ENCODE data around the gene ITGB5.

Gene ITGB5

GRCh38 chr3:124893526-124893925, 6.4 kb upstream of the ITGB5 start:
- no peak for DNase-seq (ENCODE audit: low spot score)

- DNase-seq (ENCODE audit: low spot score) = no peak
These were observed 3.5 kb upstream of the ITGB5 start for GRCh38 chr3:124890573-124891190.

- no peak for DNase-seq (ENCODE audit: low spot score)
These were observed 1.6 kb upstream of the ITGB5 start for GRCh38 chr3:124888482-124889441.

- DNase-seq (ENCODE audit: low spot score) = no peak
These were observed 750 bp upstream of the ITGB5 start for GRCh38 chr3:124887932-124888298.

- DNase-seq (ENCODE audit: low spot score) = peak; percentile 74
These were observed 753 bp downstream of the ITGB5 start for GRCh38 chr3:124886168-124887056.

GRCh38 chr3:124885466-124886167, 1.5 kb downstream of the ITGB5 start:
- no peak for DNase-seq (ENCODE audit: low spot score)

- no peak for DNase-seq (ENCODE audit: low spot score)
These were observed 2.6 kb downstream of the ITGB5 start for GRCh38 chr3:124884474-124885101.

- DNase-seq (ENCODE audit: low spot score) = no peak
These were observed 3.2 kb downstream of the ITGB5 start for GRCh38 chr3:124883766-124884473.

- no peak for DNase-seq (ENCODE audit: low spot score)
These were observed 4.1 kb downstream of the ITGB5 start for GRCh38 chr3:124882816-124883747.

- no peak for DNase-seq (ENCODE audit: low spot score)
These were observed 5.0 kb downstream of the ITGB5 start for GRCh38 chr3:124881976-124882697.

GRCh38 chr3:124879337-124879680, 7.9 kb downstream of the ITGB5 start:
- DNase-seq (ENCODE audit: low spot score) = no peak

GRCh38 chr3:124878561-124879336, 8.4 kb downstream of the ITGB5 start:
- DNase-seq (ENCODE audit: low spot score) = no peak

GRCh38 chr3:124877674-124878073, 9.5 kb downstream of the ITGB5 start:
- no peak for DNase-seq (ENCODE audit: low spot score)

GRCh38 chr3:124876401-124876878, 10.7 kb downstream of the ITGB5 start:
- no peak for DNase-seq (ENCODE audit: low spot score)

- DNase-seq (ENCODE audit: low spot score) = no peak
These were observed 13.9 kb downstream of the ITGB5 start for GRCh38 chr3:124873226-124873625.

- DNase-seq (ENCODE audit: low spot score) = no peak
These were observed 19.7 kb downstream of the ITGB5 start for GRCh38 chr3:124867511-124867910.

- no peak for DNase-seq (ENCODE audit: low spot score)
These were observed 25.2 kb downstream of the ITGB5 start for GRCh38 chr3:124862006-124862405.

- DNase-seq (ENCODE audit: low spot score) = no peak
These were observed 26.1 kb downstream of the ITGB5 start for GRCh38 chr3:124861041-124861440.
